Measurements from ENCODE around the gene CAT.

The CAT gene

DNA sequence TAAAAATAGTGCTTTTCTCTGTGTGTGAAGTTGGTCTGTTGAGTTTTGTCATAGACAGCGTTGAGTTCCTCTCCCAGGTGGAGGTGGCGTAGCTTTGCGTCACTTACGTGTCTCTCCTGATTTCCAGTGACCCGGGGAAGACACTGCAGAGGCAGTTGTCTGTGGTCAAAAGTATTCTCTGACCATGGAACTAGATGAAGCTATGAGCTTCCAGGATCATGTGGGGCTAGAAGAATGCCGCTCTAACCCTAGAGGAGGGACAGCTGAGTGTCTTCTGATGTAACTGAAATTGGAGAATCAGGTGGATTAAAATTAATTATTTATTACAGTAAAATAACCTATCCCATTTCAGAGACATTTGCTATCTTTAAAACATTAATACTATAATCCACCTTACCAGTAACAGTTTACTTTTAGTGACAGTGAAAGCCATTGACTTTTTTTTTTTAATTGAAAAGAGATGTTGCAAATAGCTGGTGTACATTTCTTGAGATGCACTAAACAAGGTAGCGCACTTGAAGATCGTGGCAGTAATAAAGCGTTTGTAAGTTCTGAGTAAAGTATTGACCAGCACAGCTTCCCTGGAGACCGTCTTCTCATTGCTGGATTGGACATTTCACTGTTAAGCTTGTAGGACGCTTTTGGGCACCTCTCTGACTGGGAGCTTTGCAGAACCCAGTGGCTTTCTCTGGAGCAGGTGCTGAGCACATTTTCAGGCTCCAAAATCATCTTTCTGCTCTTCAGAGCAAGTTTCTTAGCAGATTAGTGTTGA is 9.7 kb downstream of the CAT start:
- no peak overlapping the region for H3K4me3 ChIP-seq (ENCODE audit: low read depth, low read length)
- TF ChIP-seq, protein P1, sequence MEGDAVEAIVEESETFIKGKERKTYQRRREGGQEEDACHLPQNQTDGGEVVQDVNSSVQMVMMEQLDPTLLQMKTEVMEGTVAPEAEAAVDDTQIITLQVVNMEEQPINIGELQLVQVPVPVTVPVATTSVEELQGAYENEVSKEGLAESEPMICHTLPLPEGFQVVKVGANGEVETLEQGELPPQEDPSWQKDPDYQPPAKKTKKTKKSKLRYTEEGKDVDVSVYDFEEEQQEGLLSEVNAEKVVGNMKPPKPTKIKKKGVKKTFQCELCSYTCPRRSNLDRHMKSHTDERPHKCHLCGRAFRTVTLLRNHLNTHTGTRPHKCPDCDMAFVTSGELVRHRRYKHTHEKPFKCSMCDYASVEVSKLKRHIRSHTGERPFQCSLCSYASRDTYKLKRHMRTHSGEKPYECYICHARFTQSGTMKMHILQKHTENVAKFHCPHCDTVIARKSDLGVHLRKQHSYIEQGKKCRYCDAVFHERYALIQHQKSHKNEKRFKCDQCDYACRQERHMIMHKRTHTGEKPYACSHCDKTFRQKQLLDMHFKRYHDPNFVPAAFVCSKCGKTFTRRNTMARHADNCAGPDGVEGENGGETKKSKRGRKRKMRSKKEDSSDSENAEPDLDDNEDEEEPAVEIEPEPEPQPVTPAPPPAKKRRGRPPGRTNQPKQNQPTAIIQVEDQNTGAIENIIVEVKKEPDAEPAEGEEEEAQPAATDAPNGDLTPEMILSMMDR (IDR thresholded peaks at IDR 0.05; ENCODE audit: low read depth, low read length), result no peak
- no peaks in the 10 kb centered on the region for H3K9me3 ChIP-seq
- no peaks in the 10 kb centered on the region for H3K36me3 ChIP-seq
- no peaks in the 10 kb centered on the region for H3K27me3 ChIP-seq
- no peaks in the 10 kb centered on the region for H3K4me1 ChIP-seq
- no peak for DNase-seq

DNA sequence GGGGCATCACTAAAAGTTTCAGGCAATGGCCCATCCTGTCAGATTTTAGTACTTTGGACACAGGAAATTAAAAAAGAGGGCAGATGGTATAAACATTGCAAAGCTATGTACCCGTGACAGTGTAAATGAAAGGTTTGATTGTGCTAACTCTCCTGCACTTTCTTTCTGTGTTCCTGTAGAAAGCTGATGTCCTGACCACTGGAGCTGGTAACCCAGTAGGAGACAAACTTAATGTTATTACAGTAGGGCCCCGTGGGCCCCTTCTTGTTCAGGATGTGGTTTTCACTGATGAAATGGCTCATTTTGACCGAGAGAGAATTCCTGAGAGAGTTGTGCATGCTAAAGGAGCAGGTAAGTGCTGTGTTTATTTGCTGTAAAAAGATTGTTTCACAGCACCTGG is 10.3 kb downstream of the CAT start:
- Histone ChIP-seq H3K36me3 (no peaks in the 10 kb centered on the region), H3K9me3 (no peaks in the 10 kb centered on the region), H3K27me3 (no peaks in the 10 kb centered on the region), H3K4me3 (ENCODE audit: low read depth, low read length) (no peak overlapping the region), H3K4me1 (no peaks in the 10 kb centered on the region)
- TF ChIP-seq, protein P1 (IDR thresholded peaks at IDR 0.05; ENCODE audit: low read depth, low read length), result no peak
- no peak for DNase-seq

DNA sequence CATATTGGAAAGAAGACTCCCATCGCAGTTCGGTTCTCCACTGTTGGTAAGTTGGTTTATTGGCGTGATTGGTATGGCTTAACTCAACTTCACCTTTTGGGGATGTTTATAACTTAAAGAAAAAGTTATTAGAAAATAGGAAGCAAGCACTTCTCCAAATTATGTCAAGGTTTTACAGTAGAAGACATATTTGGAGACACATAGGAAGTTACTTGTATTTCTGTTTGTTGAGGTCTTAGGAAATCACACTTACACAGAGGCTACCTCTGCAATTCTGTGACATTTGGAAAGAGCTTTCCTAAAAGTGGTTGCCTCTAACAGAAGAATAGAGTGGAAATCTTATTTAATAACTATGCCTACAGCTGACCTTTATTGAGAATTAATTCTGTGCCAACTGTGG is 12.3 kb downstream of the CAT start:
- Histone ChIP-seq H3K4me1 (no peaks in the 10 kb centered on the region), H3K9me3 (no peaks in the 10 kb centered on the region), H3K27me3 (no peaks in the 10 kb centered on the region), H3K36me3 (no peaks in the 10 kb centered on the region; the same call in 1 of the 2 replicates), H3K4me3 (ENCODE audit: low read depth, low read length) (no peak overlapping the region)
- TF ChIP-seq, protein P1 (IDR thresholded peaks at IDR 0.05; ENCODE audit: low read depth, low read length), result no peak
- DNase-seq, result no peak

DNA sequence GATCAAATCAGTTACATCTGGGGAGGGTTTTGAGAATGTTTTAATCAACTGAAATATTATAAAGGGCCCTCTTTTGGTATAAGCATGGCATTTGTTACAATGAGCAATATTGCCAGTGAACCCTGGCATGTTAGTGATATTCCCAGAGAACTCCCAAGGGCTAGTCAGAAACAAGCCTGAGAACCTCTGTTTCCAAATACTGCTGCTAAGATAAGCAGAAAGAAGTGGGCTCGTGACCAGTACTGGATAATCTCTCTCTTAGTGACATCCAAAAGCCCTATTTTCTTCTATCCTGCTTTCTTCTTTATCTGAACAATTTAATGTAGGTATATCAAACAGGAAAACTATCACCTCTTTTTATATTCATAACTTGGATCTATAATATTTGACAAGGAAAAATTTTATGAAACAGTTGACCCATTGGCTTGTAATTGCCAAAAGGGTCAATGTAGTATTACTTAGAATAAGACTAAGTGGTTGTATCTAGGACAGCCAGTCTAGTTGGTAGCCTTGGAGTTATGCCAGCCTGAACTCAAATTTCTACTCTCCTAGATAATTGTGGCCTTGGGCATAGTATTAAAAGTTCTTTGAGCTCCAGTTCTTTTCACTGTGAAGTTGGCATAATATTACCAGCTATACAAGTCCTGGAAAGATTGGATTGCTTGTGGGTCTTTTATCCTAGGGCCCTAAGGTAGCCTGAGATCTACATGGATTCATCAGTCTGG is 15.7 kb downstream of the CAT start:
- TF ChIP-seq, protein P1 (IDR thresholded peaks at IDR 0.05; ENCODE audit: low read depth, low read length), result no peak
- H3K9me3 ChIP-seq, result no peaks in the 10 kb centered on the region
- no peak overlapping the region for H3K4me3 ChIP-seq (ENCODE audit: low read depth, low read length)
- H3K4me1 ChIP-seq, result no peaks in the 10 kb centered on the region
- no peaks in the 10 kb centered on the region; the same call in 1 of the 2 replicates for H3K36me3 ChIP-seq
- DNase-seq, result no peak
- no peaks in the 10 kb centered on the region for H3K27me3 ChIP-seq

DNA sequence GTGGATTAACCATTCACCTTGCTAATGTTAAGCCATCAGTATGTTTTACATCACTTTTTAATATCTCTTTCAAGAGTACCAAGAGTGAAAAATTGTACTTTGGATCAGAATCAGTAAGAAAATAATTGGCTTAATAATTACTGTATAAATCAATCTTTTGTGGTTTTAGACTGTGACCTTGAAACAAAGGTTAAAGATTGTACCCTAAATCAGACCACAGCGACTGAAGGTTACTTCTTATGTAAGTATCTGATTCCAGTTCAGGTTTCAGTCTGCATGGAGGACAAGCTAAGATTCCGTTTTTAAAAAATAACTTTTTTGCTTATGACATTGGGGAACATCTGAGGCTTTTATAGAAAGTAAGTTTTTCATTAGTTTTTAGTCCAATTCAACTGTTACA is 18.9 kb downstream of the CAT start:
- TF ChIP-seq, protein P1 (IDR thresholded peaks at IDR 0.05; ENCODE audit: low read depth, low read length), result no peak
- Histone ChIP-seq H3K27me3 (no peaks in the 10 kb centered on the region), H3K4me1 (no peaks in the 10 kb centered on the region), H3K4me3 (ENCODE audit: low read depth, low read length) (no peak overlapping the region), H3K36me3 (no peaks in the 10 kb centered on the region; the same call in 1 of the 2 replicates), H3K9me3 (no peaks in the 10 kb centered on the region)
- no peak for DNase-seq

DNA sequence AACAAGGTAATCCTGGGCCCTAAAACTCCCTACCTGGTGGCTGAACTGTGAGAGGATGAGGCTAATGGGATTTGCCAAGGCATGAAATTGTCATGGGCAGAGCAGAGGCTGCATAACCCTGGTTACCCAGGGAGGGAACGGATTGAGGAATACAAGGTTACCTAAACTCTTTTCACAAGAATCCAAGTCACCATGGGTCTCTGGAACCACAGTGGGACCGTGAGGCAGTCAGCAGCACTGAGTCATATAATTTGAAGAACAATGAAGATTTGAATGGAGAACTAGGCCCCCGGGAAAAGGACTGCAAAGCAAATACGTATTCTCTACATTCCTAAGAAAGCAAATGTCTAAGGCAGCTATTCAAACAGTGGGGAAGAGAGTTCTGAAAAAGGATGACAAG is 19.8 kb downstream of the CAT start:
- no peak for DNase-seq
- no peaks in the 10 kb centered on the region; the same call in 1 of the 2 replicates for H3K36me3 ChIP-seq
- H3K4me3 ChIP-seq (ENCODE audit: low read depth, low read length), result no peak overlapping the region
- no peaks in the 10 kb centered on the region for H3K4me1 ChIP-seq
- no peaks in the 10 kb centered on the region for H3K27me3 ChIP-seq
- TF ChIP-seq, protein P1 (IDR thresholded peaks at IDR 0.05; ENCODE audit: low read depth, low read length), result no peak
- H3K9me3 ChIP-seq, result no peaks in the 10 kb centered on the region

All from BE2C (cell line).